Activated naive CD8-positive, alpha-beta T cell treated with anti-CD3 and anti-CD28 coated beads for 36 hours (primary cell): ENCODE data around the gene CDON. TPM values are rescaled to one million over a fixed set of nuclear protein-coding genes. Genes with fewer than 3 reads are reported as not detected.
"Not testable (repeated sequence)": the region's sequence is repeated elsewhere in the genome, so short reads cannot be mapped to it uniquely, and the experiment has no call there.

ENCODE experiments used
- DNase-seq: peaks from one replicate; pipeline ENCODE4 v3.0.0; 2021
- H3K27ac Mint-ChIP-seq: one replicate; pipeline ENCODE4 v1.8.0; 2022; ENCODE audit warnings: mild to moderate bottlenecking, moderate library complexity, mixed read lengths
- H3K27me3 Mint-ChIP-seq: one replicate; pipeline ENCODE4 v1.8.0; 2022; ENCODE audit warnings: mild to moderate bottlenecking, mixed read lengths
- H3K36me3 Mint-ChIP-seq: one replicate; pipeline ENCODE4 v1.8.0; 2021; ENCODE audit warnings: mild to moderate bottlenecking, mixed read lengths
- H3K4me1 Mint-ChIP-seq: one replicate; pipeline ENCODE4 v1.8.0; 2021; ENCODE audit warnings: mixed read lengths
- H3K4me3 Mint-ChIP-seq: one replicate; pipeline ENCODE4 v1.8.0; 2022; ENCODE audit warnings: mild to moderate bottlenecking, moderate library complexity, mixed read lengths
- H3K9me3 Mint-ChIP-seq: one replicate; pipeline ENCODE4 v1.8.0; 2022; ENCODE audit warnings: mixed read lengths
- total RNA-seq, 2 experiments: library from RNA; stranded (reverse); gene quantifications; one replicate each; pipeline ENCODE4 v1.2.3, GENCODE V29; 2021

CDON gene
- total RNA-seq, 2 experiments from 2014 or later = 2.0 to 2.6 TPM

DNA sequence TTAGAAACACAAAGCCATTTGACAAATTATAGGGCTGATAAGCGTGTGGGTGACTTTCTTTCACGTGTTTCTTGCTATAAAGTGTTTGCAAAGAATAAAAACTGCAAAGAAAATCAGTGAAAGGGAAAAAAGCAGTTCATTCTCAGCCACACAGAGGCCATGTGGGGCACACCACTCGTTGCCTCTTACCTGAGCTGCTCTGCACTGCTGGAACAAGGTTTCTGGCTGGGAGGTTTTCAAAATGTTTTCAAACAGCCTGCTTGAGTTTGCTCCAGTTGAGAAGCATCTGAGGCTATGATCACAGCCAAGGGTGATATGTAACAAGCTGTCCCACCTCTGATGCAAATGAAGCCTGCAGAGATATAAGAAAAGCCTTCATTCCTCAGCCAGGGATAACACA lies 131.6 kb downstream of the CDON start:
- no peak overlapping the region for H3K4me3 Mint-ChIP-seq
- H3K4me1 Mint-ChIP-seq = peaks cover 8% of the 10 kb centered on the region
- no peak for DNase-seq
- no peaks in the 10 kb centered on the region for H3K9me3 Mint-ChIP-seq
- H3K27ac Mint-ChIP-seq = no peak overlapping the region
- H3K27me3 Mint-ChIP-seq = peaks cover 3% of the 10 kb centered on the region
- no peaks in the 10 kb centered on the region for H3K36me3 Mint-ChIP-seq

DNA sequence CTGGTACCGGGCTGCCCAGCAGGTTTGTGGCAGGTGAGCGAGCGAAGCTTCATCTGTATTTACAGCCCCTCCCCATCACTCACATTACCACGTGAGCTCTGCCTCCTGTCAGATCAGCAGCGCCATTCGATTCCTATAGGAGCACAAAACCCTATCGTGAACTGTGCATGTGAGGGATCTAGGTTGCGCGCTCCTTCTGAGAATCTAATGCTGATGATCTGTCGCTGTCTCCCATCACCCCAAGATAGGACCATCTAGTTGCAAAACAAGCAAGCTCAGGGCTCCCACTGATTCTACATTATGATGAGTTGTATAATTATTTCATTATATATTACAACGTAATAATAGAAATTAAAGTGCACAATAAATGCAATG lies 132.6 kb downstream of the CDON start:
- H3K9me3 Mint-ChIP-seq = no peaks in the 10 kb centered on the region
- peaks cover 8% of the 10 kb centered on the region for H3K4me1 Mint-ChIP-seq
- no peaks in the 10 kb centered on the region for H3K36me3 Mint-ChIP-seq
- no peak for DNase-seq
- H3K4me3 Mint-ChIP-seq = no peak overlapping the region
- peaks cover 4% of the 10 kb centered on the region for H3K27me3 Mint-ChIP-seq
- H3K27ac Mint-ChIP-seq = no peak overlapping the region

- H3K4me3 Mint-ChIP-seq = no peak overlapping the region
- peaks cover 4% of the 10 kb centered on the region for H3K27me3 Mint-ChIP-seq
- no peak for DNase-seq
- H3K36me3 Mint-ChIP-seq = no peaks in the 10 kb centered on the region
- H3K4me1 Mint-ChIP-seq = peaks cover 8% of the 10 kb centered on the region
- no peaks in the 10 kb centered on the region for H3K9me3 Mint-ChIP-seq
- H3K27ac Mint-ChIP-seq = no peak overlapping the region
These were observed 133.1 kb downstream of the CDON start for GRCh38 chr11:125929445-125930075.

- H3K27me3 Mint-ChIP-seq = peaks cover 4% of the 10 kb centered on the region
- H3K27ac Mint-ChIP-seq = no peak overlapping the region
- DNase-seq = no peak
- H3K9me3 Mint-ChIP-seq = no peaks in the 10 kb centered on the region
- H3K36me3 Mint-ChIP-seq = no peaks in the 10 kb centered on the region
- H3K4me1 Mint-ChIP-seq = no peaks in the 10 kb centered on the region
- no peak overlapping the region for H3K4me3 Mint-ChIP-seq
These were observed 136.0 kb downstream of the CDON start for GRCh38 chr11:125926682-125927081.

DNA sequence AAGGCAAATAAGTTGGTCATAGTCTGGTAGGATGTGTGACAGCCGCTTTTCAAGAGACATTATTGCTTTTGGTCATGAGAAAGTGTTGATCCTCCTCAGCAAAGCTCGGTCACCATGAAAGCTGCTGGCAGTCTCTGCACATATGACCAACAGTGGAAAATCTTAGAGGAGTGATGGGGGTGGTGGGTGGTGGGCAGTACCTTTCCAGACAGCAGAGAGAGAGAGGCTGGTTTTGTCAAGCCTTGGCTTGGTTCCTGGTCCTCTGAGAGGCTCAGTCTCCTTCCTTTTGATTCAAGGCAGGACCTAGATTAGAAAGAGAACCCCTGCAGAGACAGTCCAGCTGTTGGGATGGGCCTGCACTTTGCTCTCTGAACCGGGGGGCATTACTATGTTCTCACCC lies 136.9 kb downstream of the CDON start:
- Mint-ChIP-seq H3K36me3 (no peaks in the 10 kb centered on the region), H3K27me3 (peaks cover 4% of the 10 kb centered on the region), H3K9me3 (no peaks in the 10 kb centered on the region), H3K4me3 (no peak overlapping the region), H3K4me1 (no peaks in the 10 kb centered on the region), H3K27ac (no peak overlapping the region)
- no peak for DNase-seq

DNA sequence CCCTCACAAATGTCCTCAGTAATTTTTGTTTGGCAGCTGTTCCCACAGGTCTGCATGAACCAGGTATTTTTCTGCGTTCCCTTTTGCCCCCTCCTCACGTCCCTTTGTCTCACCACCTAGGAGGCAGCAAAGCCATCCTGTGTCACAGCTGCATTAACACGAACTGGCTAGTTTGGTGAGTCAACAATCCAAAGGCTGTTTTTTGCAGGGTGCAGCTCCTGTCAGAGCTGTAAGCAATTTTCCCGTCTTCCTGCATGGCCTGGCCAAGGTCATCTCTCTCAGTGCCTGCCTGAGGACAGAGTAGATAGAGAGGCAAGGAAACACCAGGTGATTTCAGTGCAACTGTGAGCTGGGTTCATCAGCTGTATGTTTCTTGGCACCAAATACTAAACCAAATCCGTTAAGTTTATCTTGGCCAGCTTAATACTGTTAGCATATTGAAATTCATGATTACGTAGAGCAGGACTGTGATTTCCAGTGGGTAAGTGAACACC lies 137.4 kb downstream of the CDON start:
- H3K27me3 Mint-ChIP-seq = peaks cover 4% of the 10 kb centered on the region
- no peak for DNase-seq
- no peaks in the 10 kb centered on the region for H3K36me3 Mint-ChIP-seq
- no peak overlapping the region for H3K27ac Mint-ChIP-seq
- H3K4me3 Mint-ChIP-seq = no peak overlapping the region
- no peaks in the 10 kb centered on the region for H3K4me1 Mint-ChIP-seq
- H3K9me3 Mint-ChIP-seq = no peaks in the 10 kb centered on the region

- Mint-ChIP-seq H3K27me3 (peaks cover 4% of the 10 kb centered on the region), H3K4me1 (no peaks in the 10 kb centered on the region), H3K9me3 (no peaks in the 10 kb centered on the region), H3K4me3 (no peak overlapping the region), H3K36me3 (no peaks in the 10 kb centered on the region), H3K27ac (no peak overlapping the region)
- no peak for DNase-seq
These were observed 138.2 kb downstream of the CDON start for GRCh38 chr11:125924384-125925007.

DNA sequence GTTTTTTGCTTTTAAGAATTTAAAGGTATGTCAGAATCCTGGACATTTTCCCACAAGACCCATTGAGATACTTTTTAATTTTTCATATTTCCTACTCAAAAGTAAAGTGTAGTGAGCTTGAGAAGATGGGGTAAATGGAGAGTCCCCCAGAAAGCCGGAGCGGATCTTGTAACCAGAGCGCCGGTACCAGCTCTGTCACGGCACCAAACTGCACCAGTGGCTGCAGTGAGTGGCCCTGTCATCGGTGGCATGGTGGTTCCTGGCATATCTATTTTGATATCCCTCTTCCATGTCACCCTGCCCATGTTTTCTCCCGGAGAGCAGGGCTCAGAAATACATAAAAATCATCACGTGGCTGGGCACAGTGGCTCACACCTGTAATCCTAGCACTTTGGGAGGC lies 139.0 kb downstream of the CDON start:
- H3K36me3 Mint-ChIP-seq = no peaks in the 10 kb centered on the region
- no peaks in the 10 kb centered on the region for H3K4me1 Mint-ChIP-seq
- no peak for DNase-seq
- H3K4me3 Mint-ChIP-seq = no peak overlapping the region
- no peaks in the 10 kb centered on the region for H3K9me3 Mint-ChIP-seq
- H3K27ac Mint-ChIP-seq = no peak overlapping the region
- peaks cover 4% of the 10 kb centered on the region for H3K27me3 Mint-ChIP-seq

- H3K4me3 Mint-ChIP-seq = no peak overlapping the region
- no peaks in the 10 kb centered on the region for H3K9me3 Mint-ChIP-seq
- H3K4me1 Mint-ChIP-seq = no peaks in the 10 kb centered on the region
- H3K27ac Mint-ChIP-seq = no peak overlapping the region
- no peaks in the 10 kb centered on the region for H3K36me3 Mint-ChIP-seq
- H3K27me3 Mint-ChIP-seq = peaks cover 7% of the 10 kb centered on the region
- DNase-seq = peak; percentile 50
These were observed 139.6 kb downstream of the CDON start for GRCh38 chr11:125923012-125923579.

- Mint-ChIP-seq H3K27me3 (peaks cover 11% of the 10 kb centered on the region), H3K4me3 (no peak overlapping the region), H3K9me3 (no peaks in the 10 kb centered on the region), H3K27ac (no peak overlapping the region), H3K4me1 (no peaks in the 10 kb centered on the region), H3K36me3 (no peaks in the 10 kb centered on the region)
- DNase-seq = no peak
These were observed 140.5 kb downstream of the CDON start for GRCh38 chr11:125922156-125922555.

- H3K27me3 Mint-ChIP-seq = peaks cover 11% of the 10 kb centered on the region
- no peak overlapping the region for H3K27ac Mint-ChIP-seq
- DNase-seq = no peak
- no peaks in the 10 kb centered on the region for H3K4me1 Mint-ChIP-seq
- no peaks in the 10 kb centered on the region for H3K9me3 Mint-ChIP-seq
- H3K4me3 Mint-ChIP-seq = no peak overlapping the region
- no peaks in the 10 kb centered on the region for H3K36me3 Mint-ChIP-seq
These were observed 141.6 kb downstream of the CDON start for GRCh38 chr11:125921042-125921441.

GRCh38 chr11:125918140-125918840 lies 144.4 kb downstream of the CDON start:
- Mint-ChIP-seq H3K36me3 (no peaks in the 10 kb centered on the region), H3K27ac (no peak overlapping the region), H3K4me1 (no peaks in the 10 kb centered on the region), H3K9me3 (no peaks in the 10 kb centered on the region), H3K4me3 (no peak overlapping the region), H3K27me3 (peaks cover 19% of the 10 kb centered on the region)
- DNase-seq = no peak

- no peaks in the 10 kb centered on the region for H3K36me3 Mint-ChIP-seq
- no peak for DNase-seq
- peaks cover 21% of the 10 kb centered on the region for H3K27me3 Mint-ChIP-seq
- no peaks in the 10 kb centered on the region for H3K9me3 Mint-ChIP-seq
- H3K4me3 Mint-ChIP-seq = no peak overlapping the region
- H3K4me1 Mint-ChIP-seq = no peaks in the 10 kb centered on the region
- no peak overlapping the region for H3K27ac Mint-ChIP-seq
These were observed 145.9 kb downstream of the CDON start for GRCh38 chr11:125916683-125917347.

- not testable (repeated sequence) for H3K4me3 Mint-ChIP-seq, DNase-seq, H3K27ac Mint-ChIP-seq, H3K4me1 Mint-ChIP-seq, H3K9me3 Mint-ChIP-seq, H3K36me3 Mint-ChIP-seq
- H3K27me3 Mint-ChIP-seq = peaks cover 24% of the 10 kb centered on the region
These were observed 148.1 kb downstream of the CDON start for GRCh38 chr11:125914601-125915000.

DNA sequence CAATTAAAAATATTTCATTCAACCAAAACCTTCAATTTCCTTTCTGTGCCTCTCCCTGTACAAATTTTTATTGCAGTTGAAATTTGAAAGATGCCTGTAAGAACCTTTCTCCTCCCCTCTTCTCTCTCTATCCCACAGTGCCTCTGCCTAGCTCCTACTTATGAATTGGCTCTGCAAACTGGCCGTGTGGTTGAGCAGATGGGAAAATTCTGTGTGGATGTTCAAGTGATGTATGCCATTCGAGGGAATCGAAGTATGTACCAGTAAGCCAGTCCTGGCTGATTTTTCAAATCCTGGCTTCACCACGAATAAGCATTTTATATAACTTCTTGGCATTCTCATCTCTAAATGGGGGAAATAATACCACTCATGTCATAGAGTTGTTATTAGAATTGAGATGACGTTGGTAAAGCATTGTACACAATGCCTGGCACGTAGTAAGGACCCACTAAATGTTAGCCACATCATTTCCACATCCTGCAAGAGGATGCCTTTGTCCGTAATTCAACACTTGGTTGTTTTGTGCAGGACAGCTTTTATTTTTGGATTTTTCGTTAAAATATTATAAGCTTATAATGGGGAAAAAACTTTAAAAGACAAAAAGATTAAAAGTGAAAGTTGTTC lies 152.3 kb downstream of the CDON start:
- H3K4me3 Mint-ChIP-seq = no peak overlapping the region

More for the DNA sequence above, 152.3 kb downstream of the CDON start:
- Mint-ChIP-seq H3K27ac (no peak overlapping the region), H3K36me3 (no peaks in the 10 kb centered on the region), H3K9me3 (no peaks in the 10 kb centered on the region), H3K27me3 (peaks cover 20% of the 10 kb centered on the region), H3K4me1 (no peaks in the 10 kb centered on the region)
- DNase-seq = no peak
